A673 (cell line): ENCODE data around the gene CATSPER2. TPM values are rescaled to one million over a fixed set of nuclear protein-coding genes. Genes with fewer than 3 reads are reported as not detected.
"Not testable (repeated sequence)": the region's sequence is repeated elsewhere in the genome, so short reads cannot be mapped to it uniquely, and the experiment has no call there.

Experiments
- BruUV-seq: library from RNA; stranded (reverse); fragments of 400-500 nt; replicated peaks from 2 replicates; lab custom pipeline; 2021; lab: Mats Ljungman, UMichigan
- CTCF ChIA-PET: fragments of 300-600 bp; sonication (Branson Sonifier 250); formaldehyde crosslinking; loops from one replicate; lab custom pipeline; 2022; ENCODE audit warnings: antibody characterized with exemption; lab: Charles Lee
- POLR2A ChIA-PET: fragments of 300-600 bp; sonication (Branson Sonifier 250); formaldehyde crosslinking; loops from one replicate; lab custom pipeline; 2022; ENCODE audit warnings: antibody characterized with exemption; ENCODE audit not compliant: low non-redundant PET; lab: Charles Lee
- DNase-seq: peaks from one replicate; pipeline ENCODE4 v3.0.0-alpha.2; 2015; ENCODE audit warnings: low spot score
- H3K27ac ChIP-seq: fragments of 200-600 bp; sonication (generic); 2 replicates; pipeline ENCODE4 v1.5.1; 2016; ENCODE audit warnings: mixed run types, low read depth, mild to moderate bottlenecking, mixed read lengths, antibody characterized with exemption, low read length; ENCODE audit not compliant: poor library complexity, severe bottlenecking
- H3K27me3 ChIP-seq: fragments of 200-600 bp; sonication (generic); replicated peaks from 2 replicates; pipeline ENCODE4 v1.6.1; 2017; ENCODE audit warnings: mixed run types, low read depth, mild to moderate bottlenecking, mixed read lengths, antibody characterized with exemption, low read length; ENCODE audit not compliant: insufficient read depth, poor library complexity
- H3K36me3 ChIP-seq: fragments of 200-600 bp; sonication (generic); 2 replicates; pipeline ENCODE4 v1.6.1; 2016; ENCODE audit warnings: mixed run types, mild to moderate bottlenecking, mixed read lengths, antibody characterized with exemption, low read length; ENCODE audit not compliant: insufficient read depth, poor library complexity, severe bottlenecking
- H3K4me1 ChIP-seq: fragments of 200-600 bp; sonication (generic); 2 replicates; pipeline ENCODE4 v1.6.1; 2017; ENCODE audit warnings: mixed run types, mild to moderate bottlenecking, mixed read lengths, antibody characterized with exemption, low read length; ENCODE audit not compliant: insufficient read depth, poor library complexity, severe bottlenecking
- H3K4me3 ChIP-seq: fragments of 200-600 bp; sonication (generic); 2 replicates; pipeline ENCODE4 v1.5.1; 2016; ENCODE audit warnings: low read depth, mixed run types, mild to moderate bottlenecking, mixed read lengths, low read length; ENCODE audit not compliant: poor library complexity, severe bottlenecking
- H3K9me3 ChIP-seq: fragments of 200-600 bp; sonication (generic); 2 replicates; pipeline ENCODE4 v1.6.1; 2016; ENCODE audit warnings: mixed run types, low read depth, mild to moderate bottlenecking, mixed read lengths, antibody characterized with exemption, low read length; ENCODE audit not compliant: poor library complexity, severe bottlenecking
- intact Hi-C: fragments of 100-400 bp; cut with micrococcal nuclease; formaldehyde crosslinking; loops from one replicate; pipeline ENCODE4 v1.10.0; 2022; ENCODE audit not compliant: unreplicated experiment
- total RNA-seq: library from RNA; stranded (reverse); gene quantifications from 2 replicates; pipeline ENCODE4 v1.2.3, GENCODE V29; 2021

CATSPER2 gene
- total RNA-seq, 1 experiment from 2014 or later = 2.2 TPM

DNA sequence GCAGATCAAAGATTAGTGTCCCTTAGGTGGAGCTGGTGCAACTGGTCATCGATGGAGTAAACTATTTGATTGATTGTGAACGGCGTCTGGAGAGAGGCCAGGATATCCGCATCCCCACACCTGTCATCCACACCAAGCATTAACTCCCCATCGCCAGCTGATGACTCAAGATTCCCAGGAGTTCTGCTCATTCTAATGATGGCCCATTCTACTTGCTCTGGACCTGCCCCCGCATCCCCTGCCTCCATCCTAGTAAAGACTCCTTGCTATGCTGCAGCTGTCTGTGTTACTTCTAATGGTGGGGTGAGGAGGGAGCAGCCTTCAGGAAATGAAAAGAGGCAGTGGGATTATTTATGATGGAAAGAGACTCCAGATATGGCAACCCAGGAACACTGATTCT lies 49.5 kb downstream of the CATSPER2 start:
- not testable (repeated sequence) for H3K27ac ChIP-seq, H3K4me1 ChIP-seq

DNA sequence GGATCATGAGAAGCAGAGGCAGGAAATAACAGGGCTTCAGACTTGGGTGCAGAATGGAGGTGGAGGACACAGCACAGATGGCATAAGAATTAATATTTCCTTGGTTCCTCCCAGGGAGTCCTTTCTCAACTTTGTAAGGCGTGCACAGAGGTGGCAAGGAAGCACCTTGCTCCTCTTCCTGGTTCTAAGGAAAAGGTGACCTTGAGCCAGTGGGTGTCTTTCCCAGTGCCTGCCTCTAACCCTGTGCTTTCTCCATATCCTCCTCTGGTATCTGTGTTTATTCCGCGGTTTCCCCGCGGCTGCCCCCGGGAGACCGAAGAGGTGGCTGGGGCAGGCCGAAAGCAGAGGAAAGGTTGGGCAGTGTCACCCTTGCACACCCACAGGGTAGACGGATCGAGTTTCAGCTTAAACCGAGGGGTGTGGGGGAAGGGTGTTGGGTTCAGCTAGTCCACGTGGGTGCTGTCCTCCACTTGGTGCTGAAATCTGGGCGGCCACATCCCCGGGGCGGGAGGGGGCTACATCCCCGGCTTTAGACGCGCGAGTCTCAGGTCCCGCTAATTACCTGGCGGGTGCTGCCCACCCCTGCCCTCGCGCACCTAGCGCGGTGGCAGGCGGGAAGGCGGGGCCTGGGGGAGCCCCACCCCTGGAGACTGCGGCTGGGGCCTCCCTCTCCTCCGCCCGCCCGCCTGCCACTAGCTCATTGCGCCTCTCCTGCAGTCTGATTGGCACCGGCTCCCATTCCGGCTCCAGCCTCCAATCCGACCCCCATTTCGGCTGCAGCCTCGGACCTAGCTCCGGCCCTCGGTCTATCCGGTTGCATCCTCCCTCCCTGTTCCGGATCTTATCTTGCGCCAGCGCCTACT lies 55.1 kb downstream of the CATSPER2 start, which contains the start of gene CKMT1B:
TSS of gene CKMT1B (plus strand) at position 700 of the 863 bp plus-strand sequence. CDS start 192 bp downstream, outside the sequence.
- BruUV-seq, CTCF ChIA-PET, intact Hi-C loops, H3K27me3 ChIP-seq, H3K4me3 ChIP-seq, H3K36me3 ChIP-seq, DNase-seq, POLR2A ChIA-PET, H3K9me3 ChIP-seq, H3K27ac ChIP-seq, H3K4me1 ChIP-seq: not testable (repeated sequence)

More for the DNA sequence above, 49.5 kb downstream of the CATSPER2 start:
- DNase-seq, H3K4me3 ChIP-seq, H3K36me3 ChIP-seq, H3K27me3 ChIP-seq, POLR2A ChIA-PET, CTCF ChIA-PET, H3K9me3 ChIP-seq, intact Hi-C loops, BruUV-seq: not testable (repeated sequence)

GRCh38 chr15:43592841-43593240 lies 55.8 kb downstream of the CATSPER2 start:
- CTCF ChIA-PET, H3K27ac ChIP-seq, intact Hi-C loops, H3K36me3 ChIP-seq, H3K4me1 ChIP-seq, H3K9me3 ChIP-seq, BruUV-seq, POLR2A ChIA-PET, H3K27me3 ChIP-seq, DNase-seq, H3K4me3 ChIP-seq: not testable (repeated sequence)

GRCh38 chr15:43589778-43590466 lies 58.7 kb downstream of the CATSPER2 start, which contains the start of gene PPIP5K1:
TSS of gene PPIP5K1 (minus strand) at chr15:43590208. CDS start at chr15:43584504, 5,704 bp downstream.
- H3K4me3 ChIP-seq, H3K27me3 ChIP-seq, H3K4me1 ChIP-seq, DNase-seq, H3K9me3 ChIP-seq, POLR2A ChIA-PET, H3K27ac ChIP-seq, intact Hi-C loops, BruUV-seq, CTCF ChIA-PET, H3K36me3 ChIP-seq: not testable (repeated sequence)

Other genes starting within 250 kb of the CATSPER2 start
- 66.0 and 74.5 TPM in 2 replicates for gene TP53BP1, start 155.7 kb downstream of the CATSPER2 start, total RNA-seq
- 65.8 and 83.8 TPM in 2 replicates for gene MAP1A, start 131.2 kb downstream of the CATSPER2 start, total RNA-seq
- gene PPIP5K1, start 58.6 kb downstream of the CATSPER2 start, total RNA-seq = 33.5 and 40.4 TPM in 2 replicates
- gene CKMT1B, start 54.8 kb downstream of the CATSPER2 start, total RNA-seq = 1.1 and 1.6 TPM in 2 replicates
- 0.17 and 0.28 TPM in 2 replicates for gene STRC, start 30.0 kb downstream of the CATSPER2 start, total RNA-seq
- 0.41 TPM in 1 of 2 replicates, not detected in the other for gene CKMT1A, start 45.0 kb upstream of the CATSPER2 start, total RNA-seq
- 421 and 430 TPM in 2 replicates for gene PDIA3, start 97.6 kb upstream of the CATSPER2 start, total RNA-seq
- 1.7 and 3.0 TPM in 2 replicates for gene ELL3, start 128.1 kb upstream of the CATSPER2 start, total RNA-seq
- 632 and 654 TPM in 2 replicates for gene SERF2, start 143.5 kb upstream of the CATSPER2 start, total RNA-seq
- 0.33 TPM in 1 of 2 replicates, not detected in the other for gene SERINC4, start 151.4 kb upstream of the CATSPER2 start, total RNA-seq
- 33.6 and 34.9 TPM in 2 replicates for gene HYPK, start 151.8 kb upstream of the CATSPER2 start, total RNA-seq
- gene MFAP1, start 175.8 kb upstream of the CATSPER2 start, total RNA-seq = 43.2 and 45.4 TPM in 2 replicates
- gene WDR76, start 178.2 kb upstream of the CATSPER2 start, total RNA-seq = 61.3 and 65.2 TPM in 2 replicates